Measurements from ENCODE around the gene EVI5L.
"Not testable (repeated sequence)": the region's sequence is repeated elsewhere in the genome, so short reads cannot be mapped to it uniquely, and the experiment has no call there.

The EVI5L gene

DNA sequence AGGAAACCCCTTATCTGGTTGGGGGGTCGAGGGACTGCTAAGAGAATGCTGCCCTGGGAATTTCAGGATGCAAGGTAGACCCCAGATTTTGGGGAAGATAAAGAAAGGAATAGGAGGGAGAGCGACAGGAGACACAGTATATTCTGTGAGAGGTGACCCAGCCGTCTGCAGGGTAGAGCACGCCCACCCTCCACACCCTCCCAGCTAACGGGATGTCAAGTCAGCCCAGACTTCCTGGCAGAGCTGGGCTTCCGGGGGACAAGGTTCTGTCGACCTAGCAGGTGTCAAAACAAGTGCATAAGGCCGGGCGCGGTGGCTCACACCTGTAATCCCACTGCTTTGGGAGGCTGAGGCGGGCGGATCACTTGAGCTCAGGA, 44.9 kb downstream of the EVI5L start:
- DNase-seq, result no peak

DNA sequence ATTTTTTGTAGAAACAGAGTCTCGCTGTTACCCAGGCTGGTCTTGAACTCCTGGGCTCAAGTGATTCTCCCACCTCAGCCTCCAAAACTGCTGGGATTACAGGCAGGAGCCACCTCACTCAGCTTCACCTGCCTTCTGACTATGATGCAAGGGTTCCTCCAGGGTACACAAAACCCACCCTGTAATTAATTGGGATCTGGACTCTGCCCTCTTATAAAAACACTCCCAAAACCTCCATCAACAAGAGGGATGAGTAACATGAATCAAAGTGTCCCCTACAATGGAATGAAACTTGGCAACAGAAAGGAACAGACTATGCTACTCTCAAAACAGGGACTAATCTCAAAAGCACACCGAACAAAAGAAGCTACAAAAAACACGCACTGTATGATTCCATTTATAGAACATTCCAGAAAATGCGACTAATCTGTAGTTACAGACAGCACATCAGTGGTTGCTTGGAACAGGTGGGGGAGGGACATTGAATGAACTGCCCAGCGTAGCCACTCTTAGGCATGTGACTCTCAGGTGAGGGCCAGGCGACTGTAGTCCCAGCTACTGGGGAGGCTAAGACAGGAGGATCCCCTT, 47.3 kb downstream of the EVI5L start:
- DNase-seq, result no peak

DNA sequence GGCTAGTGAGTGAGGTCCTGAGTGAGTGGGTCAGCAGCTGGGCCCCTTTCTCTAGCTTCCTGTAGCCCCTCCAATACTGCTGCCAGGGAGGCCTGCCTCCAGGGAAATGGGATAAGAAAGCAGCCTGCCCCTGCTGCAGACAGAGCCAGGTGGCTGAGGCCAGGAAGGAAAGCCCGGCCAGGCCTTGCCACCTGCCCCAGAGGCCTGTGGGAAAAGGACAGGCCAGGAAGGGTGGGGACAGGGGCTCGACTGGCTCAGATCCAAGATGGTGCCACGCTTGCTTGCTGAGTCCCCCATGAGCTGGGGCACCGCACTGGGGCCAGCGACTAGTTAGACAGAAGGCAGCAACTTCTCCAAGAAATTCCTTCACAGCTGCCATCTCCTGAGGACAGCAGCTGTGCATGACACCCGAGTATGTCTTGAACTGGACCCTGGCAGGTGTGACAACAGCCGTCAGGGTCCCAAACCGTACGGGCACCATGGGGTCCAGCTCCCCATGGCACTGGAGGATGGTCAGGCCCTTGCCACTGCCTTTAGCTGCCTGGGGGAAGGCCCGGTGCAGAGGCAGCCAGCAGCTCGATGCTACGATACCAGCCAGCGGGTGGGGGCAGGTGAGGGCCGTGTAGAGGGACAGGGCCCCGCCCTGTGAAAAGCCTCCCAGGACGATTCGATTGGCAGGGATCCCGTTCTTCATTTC, 49.2 kb downstream of the EVI5L start:
- DNase-seq, result no peak

DNA sequence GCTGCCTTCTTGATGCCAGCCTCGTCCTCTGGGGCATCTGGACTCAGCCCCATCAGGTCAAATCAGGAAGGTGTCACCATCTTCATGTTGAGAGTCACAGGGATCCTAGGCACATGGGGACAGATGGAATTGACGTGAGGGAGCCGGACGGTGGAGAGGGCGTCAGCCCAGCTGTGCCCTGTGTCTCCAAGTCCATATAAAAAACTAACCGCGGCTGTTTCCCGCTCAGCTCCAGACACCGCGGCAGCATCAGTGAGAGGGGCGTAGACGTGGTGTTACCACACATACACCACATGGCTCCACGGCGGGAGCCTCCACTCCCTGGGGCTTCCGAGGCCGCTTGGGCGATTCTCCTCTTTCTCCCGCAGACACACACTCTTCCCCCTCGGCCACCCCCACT, 49.8 kb downstream of the EVI5L start:
- peak; percentile 20 for DNase-seq

DNA sequence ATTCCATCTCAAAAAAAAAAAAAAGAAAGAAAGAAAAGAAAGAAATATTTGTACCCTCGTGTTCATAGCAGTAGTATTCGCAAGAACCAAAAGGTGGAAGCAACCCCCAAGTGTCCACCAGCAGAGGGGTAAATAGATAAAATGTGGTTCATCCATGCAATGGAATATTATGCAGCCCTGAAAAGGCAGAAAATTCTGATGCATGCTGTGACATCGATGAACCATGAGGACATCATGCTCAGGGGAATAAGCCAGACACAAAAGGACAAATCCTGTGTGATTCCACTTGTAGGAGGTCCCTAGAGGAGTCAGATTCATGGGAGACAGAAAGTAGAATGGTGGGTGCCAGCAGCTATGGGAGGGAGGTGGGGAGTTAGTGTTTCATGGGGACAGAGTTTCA, 51.9 kb downstream of the EVI5L start:
- no peak for DNase-seq

DNA sequence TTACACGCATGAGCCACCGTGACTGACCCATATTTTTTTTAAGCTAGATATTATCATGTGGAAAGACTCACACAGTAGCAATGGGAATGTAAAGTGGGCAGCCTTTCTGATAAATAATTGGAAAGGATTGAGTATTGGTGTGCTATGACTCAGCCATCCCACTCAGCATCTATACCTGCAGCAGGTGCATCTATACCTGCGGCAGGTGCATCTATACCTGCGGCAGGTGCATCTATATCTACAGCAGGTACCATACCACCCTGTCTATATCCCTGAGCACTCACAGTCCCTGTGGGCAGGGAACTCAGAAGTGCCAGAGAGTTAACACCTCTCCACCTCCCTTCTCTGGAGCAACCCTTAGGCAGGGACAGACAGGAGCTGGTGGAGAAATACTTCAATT, 53.1 kb downstream of the EVI5L start:
- no peak for DNase-seq

DNA sequence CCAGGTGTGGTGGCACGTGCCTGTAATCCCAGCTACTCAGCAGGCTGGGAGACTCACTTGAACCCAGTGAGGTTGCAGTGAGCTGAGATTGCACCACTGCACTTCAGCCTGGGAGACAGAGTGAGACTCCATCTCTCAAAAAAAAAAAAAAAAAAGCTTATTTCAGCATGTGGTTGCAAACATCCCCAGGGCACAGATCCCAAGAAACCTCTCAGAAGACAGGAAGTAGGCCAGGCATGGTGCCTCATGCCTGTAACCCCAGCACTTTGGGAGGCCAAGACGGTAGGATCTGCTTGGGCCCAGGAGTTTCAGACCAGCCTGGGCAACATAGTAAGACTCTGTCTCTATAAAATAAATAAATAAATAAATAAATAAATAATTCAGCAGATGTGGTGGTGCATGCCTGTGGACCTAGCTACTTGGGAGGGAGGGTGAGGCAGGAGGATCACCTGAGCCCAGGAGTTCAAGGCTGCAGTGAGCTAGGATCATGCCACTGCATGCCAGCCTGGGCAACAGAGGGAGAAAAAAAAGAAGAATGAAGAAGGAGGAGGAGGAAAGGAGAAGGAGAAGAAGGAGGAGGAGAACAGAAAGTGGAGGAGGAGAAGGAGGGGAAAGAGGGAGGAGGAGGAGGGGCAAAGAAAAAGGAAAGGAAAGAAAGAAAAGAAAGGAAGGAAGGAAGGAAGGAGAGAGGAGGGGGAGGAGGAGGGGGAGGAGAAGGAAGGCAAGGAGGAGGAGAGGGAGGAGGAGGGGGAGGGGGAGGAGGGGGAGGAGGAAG, 54.0 kb downstream of the EVI5L start:
- no peak for DNase-seq

DNA sequence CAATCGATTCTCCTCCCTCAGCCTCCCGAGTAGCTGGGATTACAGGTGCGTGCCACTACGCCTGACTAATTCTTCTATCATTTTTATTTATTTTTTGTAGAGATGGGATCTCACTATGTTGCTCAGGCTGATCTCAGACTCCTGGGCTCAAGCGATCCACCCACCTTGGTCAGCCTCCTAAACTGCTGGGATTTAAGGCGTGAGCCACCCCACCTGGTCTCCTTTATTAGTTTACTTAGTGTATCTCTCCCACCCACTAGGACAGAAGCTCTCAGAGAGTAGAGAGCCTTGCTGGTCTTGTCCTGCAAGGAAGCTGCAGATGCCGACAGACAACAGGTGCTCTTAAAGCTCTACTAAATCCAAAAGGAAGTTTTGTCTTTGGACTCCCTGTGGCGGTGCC, 55.8 kb downstream of the EVI5L start:
- DNase-seq, result no peak

DNA sequence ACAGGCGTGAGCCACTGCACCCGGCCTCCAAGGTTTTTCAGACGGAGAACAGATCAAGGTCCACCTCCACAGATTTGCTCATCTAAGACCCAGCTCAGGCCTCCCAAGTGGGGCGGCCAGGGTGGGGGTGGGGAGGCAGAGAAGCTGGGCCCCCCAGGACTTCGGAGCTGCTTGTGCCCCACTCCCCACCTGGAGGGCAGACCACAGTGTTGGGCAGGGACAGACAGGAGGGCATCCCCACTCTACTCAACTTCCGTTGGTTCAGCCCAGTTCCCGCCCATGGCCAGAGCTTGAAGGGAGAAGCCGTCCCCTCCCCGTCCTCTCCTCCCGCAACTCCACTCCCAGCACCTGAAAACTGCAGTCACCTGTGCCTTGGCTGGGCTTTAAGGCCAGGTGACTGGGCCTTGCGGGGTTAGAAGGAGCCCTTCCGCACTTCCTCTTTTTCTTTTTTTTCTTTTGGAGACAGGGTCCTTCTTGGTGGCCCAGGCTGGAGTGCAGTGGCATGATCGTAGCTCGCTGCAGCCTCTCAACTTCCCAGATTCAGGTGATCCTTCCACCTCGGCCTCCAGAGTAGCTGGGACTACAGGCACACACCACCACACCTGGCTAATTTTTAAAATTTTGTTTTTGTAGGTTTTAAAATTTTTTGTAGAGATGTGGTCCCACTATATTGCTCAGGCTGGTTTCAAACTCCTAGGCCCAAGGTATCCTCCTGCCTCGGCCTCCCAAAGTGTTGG, 57.6 kb downstream of the EVI5L start:
- no peak for DNase-seq

DNA sequence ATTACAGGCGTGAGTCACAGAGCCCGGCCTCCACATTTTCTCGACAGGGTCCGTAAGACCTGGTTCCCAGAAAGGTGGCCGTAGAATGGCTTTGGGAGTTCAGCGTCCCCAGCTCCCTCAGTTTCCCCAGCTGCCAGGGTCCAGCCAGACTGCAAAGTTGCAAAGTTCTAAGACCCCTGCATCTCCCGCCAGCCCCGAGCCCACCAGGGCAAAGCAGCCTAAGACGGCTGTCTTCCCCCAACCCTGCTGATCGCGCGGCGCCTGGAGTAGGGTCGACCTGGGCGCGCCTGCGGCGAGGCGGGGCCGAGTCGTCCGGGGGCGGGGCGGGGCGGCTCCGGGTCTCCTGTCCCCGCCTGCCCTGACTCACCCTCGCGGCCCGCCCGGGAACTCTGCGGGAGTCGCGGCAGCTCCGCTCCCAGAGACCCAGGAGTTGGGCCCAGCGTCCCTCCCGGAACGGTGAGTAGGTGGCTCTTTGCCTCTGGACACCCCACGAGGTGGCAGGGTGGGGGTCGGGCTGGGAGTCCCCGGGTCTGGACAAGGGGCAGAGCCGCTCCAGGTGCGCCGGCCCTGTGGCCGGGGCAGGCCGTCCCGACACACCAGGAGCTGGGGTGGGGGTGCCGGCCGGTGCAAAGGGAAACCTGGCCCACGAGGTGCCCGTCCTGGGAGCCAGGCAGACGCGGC, 58.3 kb downstream of the EVI5L start, which contains the start of gene LRRC8E:
TSS of gene LRRC8E (plus strand) at position 366 of the 681 bp plus-strand sequence. CDS start 7,094 bp downstream, outside the sequence.
- DNase-seq, result peak; percentile 26

DNA sequence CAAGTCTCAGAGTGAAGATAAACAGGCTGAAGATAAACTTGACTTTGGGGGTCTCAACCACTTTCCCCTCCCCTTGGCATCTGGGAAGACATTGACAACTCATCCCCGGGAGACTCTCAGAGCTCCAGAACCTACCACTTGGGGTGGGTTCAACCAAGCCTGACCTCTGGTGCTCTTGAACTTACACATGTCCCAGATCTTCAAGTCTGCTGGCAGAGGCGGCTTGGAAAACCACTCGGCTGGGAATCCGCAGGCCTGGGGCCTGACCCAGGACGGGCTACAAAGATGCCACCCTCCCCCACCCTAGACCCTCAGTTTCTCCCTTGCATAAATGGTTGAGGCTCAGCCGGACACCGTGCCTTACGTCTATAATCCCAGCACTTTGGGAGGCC, 58.8 kb downstream of the EVI5L start:
- DNase-seq, result no peak

DNA sequence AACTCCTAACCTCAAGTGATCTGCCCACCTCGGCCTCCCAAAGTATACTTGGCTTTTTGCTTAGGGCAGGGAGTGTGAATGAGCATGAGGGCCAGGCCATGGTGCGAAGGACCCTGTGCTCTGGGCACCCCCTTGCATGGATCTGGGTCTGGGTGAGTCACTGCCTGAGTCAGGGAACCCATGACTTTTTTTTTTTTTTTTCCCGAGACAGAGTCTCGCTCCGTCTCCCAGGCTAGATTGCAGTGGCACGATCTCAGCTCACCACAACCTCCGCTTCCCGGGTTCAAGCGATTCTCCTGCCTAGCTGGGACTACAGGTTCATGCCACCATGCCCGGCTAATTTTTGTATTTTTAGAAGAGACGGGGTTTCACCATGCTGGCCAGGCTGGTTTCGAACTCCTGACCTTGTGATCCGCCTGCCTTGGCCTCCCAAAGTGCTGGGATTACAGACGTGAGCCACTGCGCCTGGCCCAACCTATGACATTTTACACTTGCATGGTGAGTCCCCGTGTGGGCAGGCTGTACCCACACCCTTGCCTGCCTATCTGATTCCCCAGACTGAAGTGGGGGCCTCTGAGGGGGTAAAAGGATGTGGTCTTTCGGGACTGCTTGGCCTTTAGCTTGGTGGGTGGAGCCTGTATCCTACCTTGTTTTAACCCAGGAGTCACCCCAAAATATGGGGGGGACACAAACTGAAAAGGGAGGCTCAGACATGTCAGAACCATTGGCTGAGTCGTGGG, 63.5 kb downstream of the EVI5L start:
- DNase-seq, result not testable (repeated sequence)

DNA sequence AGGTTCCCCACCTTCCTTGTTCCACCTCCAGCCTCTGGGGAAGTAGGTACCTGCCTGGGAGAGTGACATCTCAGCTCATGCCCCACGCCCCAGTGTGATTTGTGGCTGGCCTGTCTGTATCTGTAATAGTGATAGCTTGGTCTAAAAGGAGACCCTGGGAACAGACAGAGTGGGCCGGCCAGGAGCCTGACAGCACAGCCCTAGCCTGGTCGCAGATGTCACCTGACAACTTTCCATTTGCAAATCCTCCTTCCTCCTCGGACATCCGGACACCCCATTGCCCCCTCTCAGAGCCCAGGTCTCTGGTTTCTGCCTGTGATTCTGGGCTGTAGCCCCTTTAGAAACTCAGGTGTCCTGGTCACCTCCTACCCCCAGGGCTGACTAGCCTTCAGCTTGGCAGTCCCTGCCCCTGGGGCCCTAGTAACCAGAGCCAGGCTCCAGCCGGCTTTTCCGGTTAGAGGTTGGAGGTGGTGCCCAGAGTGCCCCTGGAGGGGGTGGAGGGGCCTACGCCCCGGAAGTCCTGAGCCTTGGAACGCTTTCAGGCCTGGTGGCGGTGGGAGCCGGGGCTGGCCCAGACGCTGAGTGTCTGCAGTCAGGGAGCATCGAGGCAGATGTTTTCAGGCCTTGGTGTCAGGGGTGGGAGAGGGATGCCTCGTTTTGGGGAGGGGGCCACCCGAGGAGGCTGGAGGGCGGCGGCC, 64.7 kb downstream of the EVI5L start:
- DNase-seq, result no peak

DNA sequence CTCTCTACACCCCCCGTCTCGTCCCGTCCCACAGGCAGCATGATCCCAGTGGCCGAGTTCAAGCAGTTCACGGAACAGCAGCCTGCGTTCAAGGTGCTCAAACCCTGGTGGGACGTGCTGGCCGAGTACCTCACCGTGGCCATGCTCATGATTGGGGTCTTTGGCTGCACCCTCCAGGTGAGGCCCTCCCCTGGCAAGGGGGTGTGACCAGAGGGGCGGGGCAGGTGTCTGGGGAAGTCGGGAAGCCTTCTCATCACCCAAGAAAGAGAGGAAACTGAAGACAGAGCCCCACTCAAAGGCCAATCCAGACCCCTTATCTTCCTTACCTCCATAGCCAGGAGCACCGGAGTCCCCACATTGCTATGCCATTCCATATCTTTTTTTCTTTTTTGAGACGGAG, 65.5 kb downstream of the EVI5L start:
- DNase-seq, result no peak

DNA sequence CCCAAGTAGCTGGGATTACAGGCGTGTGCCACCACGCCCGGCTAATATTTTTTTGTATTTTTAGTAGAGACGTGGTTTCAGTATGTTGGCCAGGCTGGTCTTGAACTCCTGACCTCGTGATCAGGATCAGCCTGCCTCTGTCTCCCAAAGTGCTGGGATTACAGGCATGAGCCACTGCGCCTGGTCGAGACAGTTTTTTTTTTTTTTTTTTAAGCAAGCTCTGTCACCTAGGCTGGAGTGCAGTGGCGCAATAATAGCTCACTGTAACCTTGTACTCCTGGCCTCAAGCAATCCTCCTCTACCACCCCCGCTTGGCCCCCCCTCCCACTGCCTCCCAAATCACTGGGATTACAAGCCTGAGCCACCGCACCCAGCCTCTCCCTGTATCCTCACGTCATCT, 67.3 kb downstream of the EVI5L start:
- DNase-seq, result no peak

DNA sequence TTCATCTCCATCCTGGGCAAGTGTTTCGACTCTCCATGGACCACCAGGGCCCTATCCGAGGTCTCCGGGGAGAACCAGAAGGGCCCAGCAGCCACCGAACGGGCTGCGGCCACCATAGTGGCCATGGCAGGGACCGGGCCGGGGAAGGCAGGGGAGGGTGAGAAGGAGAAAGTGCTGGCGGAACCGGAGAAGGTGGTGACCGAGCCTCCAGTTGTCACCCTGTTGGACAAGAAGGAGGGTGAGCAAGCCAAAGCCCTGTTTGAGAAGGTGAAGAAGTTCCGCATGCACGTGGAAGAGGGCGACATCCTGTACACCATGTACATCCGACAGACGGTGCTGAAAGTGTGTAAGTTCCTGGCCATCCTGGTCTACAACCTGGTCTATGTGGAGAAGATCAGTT, 68.9 kb downstream of the EVI5L start:
- DNase-seq, result no peak

DNA sequence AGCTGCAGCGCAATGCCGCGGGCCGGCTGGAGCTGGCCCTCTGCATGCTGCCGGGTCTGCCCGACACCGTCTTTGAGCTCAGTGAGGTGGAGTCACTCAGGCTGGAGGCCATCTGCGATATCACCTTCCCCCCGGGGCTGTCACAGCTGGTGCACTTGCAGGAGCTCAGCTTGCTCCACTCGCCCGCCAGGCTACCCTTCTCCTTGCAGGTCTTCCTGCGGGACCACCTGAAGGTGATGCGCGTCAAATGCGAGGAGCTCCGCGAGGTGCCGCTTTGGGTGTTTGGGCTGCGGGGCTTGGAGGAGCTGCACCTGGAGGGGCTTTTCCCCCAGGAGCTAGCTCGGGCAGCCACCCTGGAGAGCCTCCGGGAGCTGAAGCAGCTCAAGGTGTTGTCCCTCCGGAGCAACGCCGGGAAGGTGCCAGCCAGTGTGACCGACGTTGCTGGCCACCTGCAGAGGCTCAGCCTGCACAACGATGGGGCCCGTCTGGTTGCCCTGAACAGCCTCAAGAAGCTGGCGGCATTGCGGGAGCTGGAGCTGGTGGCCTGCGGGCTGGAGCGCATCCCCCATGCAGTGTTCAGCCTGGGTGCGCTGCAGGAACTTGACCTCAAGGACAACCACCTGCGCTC, 69.8 kb downstream of the EVI5L start:
- no peak for DNase-seq

DNA sequence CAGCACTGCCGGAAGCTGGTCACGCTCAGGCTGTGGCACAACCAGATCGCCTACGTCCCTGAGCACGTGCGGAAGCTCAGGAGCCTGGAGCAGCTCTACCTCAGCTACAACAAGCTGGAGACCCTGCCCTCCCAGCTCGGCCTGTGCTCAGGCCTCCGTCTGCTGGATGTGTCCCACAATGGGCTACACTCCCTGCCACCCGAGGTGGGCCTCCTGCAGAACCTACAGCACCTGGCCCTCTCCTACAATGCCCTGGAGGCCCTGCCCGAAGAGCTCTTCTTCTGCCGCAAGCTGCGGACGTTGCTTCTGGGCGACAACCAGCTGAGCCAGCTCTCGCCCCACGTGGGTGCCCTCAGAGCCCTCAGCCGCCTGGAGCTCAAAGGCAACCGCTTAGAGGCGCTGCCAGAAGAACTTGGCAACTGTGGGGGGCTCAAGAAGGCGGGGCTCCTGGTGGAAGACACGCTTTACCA, 70.4 kb downstream of the EVI5L start:
- DNase-seq, result no peak

DNA sequence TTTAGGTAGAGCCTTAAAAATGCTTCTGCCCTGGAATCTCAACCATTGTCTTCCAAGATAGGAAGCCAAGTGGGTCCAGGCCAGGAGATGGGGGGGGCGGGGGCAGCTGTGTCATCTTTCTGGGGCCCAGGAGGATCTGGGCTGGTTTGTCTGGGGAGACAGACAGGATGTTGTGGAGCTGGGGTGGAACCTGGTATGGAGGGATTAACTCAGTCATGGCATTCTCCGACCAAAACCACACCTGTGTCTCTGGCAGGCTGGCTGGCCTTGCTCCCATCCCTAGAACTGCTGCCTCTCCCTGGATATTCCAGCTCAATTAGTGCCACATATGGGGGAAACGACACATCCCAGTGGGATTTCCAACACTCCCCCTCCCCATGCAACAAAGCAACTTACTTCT, 70.9 kb downstream of the EVI5L start:
- no peak for DNase-seq

DNA sequence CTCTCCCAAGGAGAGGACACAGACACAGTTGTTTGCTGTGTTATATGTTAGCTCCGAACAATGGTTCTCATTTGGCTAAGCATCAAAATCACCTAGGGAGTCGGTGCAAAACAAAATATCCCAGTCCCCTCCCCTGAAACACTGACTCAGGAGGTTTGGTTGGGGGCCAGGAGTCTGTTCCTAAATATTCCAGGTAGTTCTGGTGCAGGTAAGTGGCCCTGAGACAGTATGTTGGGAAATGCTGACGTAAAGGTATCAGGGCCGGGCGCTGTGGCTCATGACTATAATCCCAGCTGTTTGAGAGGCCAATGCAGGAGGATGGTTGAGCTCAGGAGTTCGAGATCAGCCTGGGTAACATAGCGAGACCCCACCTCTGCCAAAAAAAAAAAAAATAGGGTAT, 71.3 kb downstream of the EVI5L start:
- DNase-seq, result no peak

DNA sequence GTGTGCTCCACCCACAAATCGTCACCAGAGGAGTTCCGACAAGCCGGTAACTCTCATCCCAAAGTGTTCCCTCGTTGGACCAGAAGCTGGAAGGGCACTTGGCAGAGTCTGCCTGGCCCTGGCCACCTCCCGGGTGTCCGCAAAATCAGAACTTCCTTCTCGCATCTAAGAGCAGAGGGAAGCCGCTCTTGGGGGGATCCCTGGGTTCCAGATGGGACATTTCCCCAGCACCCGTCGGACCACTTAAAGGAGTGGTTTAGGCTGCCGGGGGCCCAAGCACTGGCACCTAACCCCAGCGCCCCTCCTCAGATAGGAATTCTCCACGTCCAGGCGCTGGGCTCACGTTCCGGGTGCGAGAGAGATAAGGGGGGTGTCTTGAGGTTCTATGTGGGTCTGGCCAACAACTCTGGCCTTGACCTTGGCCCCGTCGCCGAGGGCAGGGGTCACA, 72.8 kb downstream of the EVI5L start:
- no peak for DNase-seq
